Keratinocyte (primary cell): Measurements from ENCODE around the gene RGS9. TPM values are rescaled to one million over a fixed set of nuclear protein-coding genes. Genes with fewer than 3 reads are reported as not detected.

Experiments used
- DNase-seq: peaks from one replicate; pipeline ENCODE4 v3.0.0-alpha.2; 2011; ENCODE audit warnings: low read depth, missing footprints, low spot score
- FAIRE-seq: peaks from 2 replicates; lab custom pipeline; 2011; peaks lifted over from hg19 to GRCh38; lab: Jason Lieb, UNC
- H2AFZ ChIP-seq: 2 replicates; pipeline ENCODE4 v1.6.0; 2012; ENCODE audit warnings: low read length, control low read depth, inconsistent platforms; ENCODE audit not compliant: control insufficient read depth
- H3K27ac ChIP-seq: 2 replicates; pipeline ENCODE4 v1.5.1; 2011; ENCODE audit warnings: low read length; ENCODE audit not compliant: control insufficient read depth, insufficient read depth
- H3K27me3 ChIP-seq: 3 replicates; pipeline ENCODE4 v1.6.0; 2011; ENCODE audit warnings: low read length; ENCODE audit not compliant: control insufficient read depth, insufficient read depth; ENCODE audit errors: extremely low read depth
- H3K36me3 ChIP-seq, 2 experiments: 2 replicates in 1 of 2; 3 replicates in 1 of 2; pipeline ENCODE4 v1.5.1; 2011; ENCODE audit warnings: low read length in 2 of 2, mild to moderate bottlenecking in 1 of 2; ENCODE audit not compliant: control insufficient read depth in 2 of 2, insufficient read depth in 2 of 2; ENCODE audit errors: extremely low read depth in 1 of 2
- H3K4me1 ChIP-seq: 3 replicates; pipeline ENCODE4 v1.5.1; 2011; ENCODE audit warnings: low read length; ENCODE audit not compliant: control insufficient read depth, insufficient read depth; ENCODE audit errors: extremely low read depth
- H3K4me2 ChIP-seq: 3 replicates; pipeline ENCODE4 v1.6.0; 2011; ENCODE audit warnings: low read depth, low read length; ENCODE audit not compliant: control insufficient read depth, insufficient read depth; ENCODE audit errors: extremely low read depth
- H3K4me3 ChIP-seq, 3 experiments: fragments of 200-600 bp in 1 of 3; sonication (generic) in 1 of 3; 2 replicates in 2 of 3; 3 replicates in 1 of 3; pipeline ENCODE4 v1.5.1; 2011 to 2016; ENCODE audit warnings: low read length in 3 of 3, mild to moderate bottlenecking in 3 of 3, control low read depth in 2 of 3, inconsistent platforms in 1 of 3, low read depth in 1 of 3, mixed read lengths in 1 of 3, mixed run types in 1 of 3, moderate library complexity in 1 of 3; ENCODE audit not compliant: control insufficient read depth in 2 of 3, insufficient read depth in 2 of 3; ENCODE audit errors: extremely low read depth in 1 of 3
- H3K79me2 ChIP-seq: 2 replicates; pipeline ENCODE4 v1.6.0; 2012; ENCODE audit warnings: low read length; ENCODE audit not compliant: control insufficient read depth, insufficient read depth
- H3K9ac ChIP-seq: 3 replicates; pipeline ENCODE4 v1.6.0; 2011; ENCODE audit warnings: low read length; ENCODE audit not compliant: control insufficient read depth, insufficient read depth; ENCODE audit errors: extremely low read depth
- H3K9me1 ChIP-seq: 3 replicates; pipeline ENCODE4 v1.6.0; 2011; ENCODE audit warnings: low read length; ENCODE audit not compliant: control insufficient read depth, insufficient read depth; ENCODE audit errors: extremely low read depth
- H3K9me3 ChIP-seq: 2 replicates; pipeline ENCODE4 v1.5.1; 2012; ENCODE audit warnings: low read depth, low read length; ENCODE audit not compliant: control insufficient read depth
- H4K20me1 ChIP-seq: 3 replicates; pipeline ENCODE4 v1.6.0; 2011; ENCODE audit warnings: low read length; ENCODE audit not compliant: control insufficient read depth, insufficient read depth; ENCODE audit errors: extremely low read depth
- EZH2 ChIP-seq: IDR thresholded peaks from one replicate; pipeline ENCODE4 v1.6.1; 2012; ENCODE audit warnings: inconsistent platforms, mild to moderate bottlenecking, low read length, moderate library complexity
- dilution Hi-C: fragments of 300-500 bp; cut with MboI; formaldehyde crosslinking; loops from one replicate; pipeline ENCODE4 v1.7.0; 2020; ENCODE audit warnings: low sequenced_read_pairs; ENCODE audit not compliant: extremely low pct_ligation_motif_present
- polyA plus RNA-seq, 5 experiments: library from polyadenylated mRNA; depleted of rRNA in 3 of 5; stranded (reverse) in 3 of 5; stranded (forward) in 1 of 5; unstranded in 1 of 5; fragments of >200 nt; gene quantifications; 1 replicate in 1 of 5; 2 replicates in 3 of 5; 3 replicates in 1 of 5; pipeline versions ENCODE4 v1.2.1 to v1.2.3, GENCODE V29; 2011 to 2012; ENCODE audit warnings: missing spikeins in 2 of 5, low read depth in 1 of 5, low replicate concordance in 1 of 5
- TF ChIP-seq, protein P1 (sequence below), 3 experiments: IDR thresholded peaks in 1 of 3; conservative IDR thresholded peaks in 1 of 3; optimal IDR thresholded peaks in 1 of 3; 2 replicates in 2 of 3; 3 replicates in 1 of 3; pipeline versions ENCODE3 to v1.5.1; 2011; ENCODE audit warnings: low read length in 3 of 3, mild to moderate bottlenecking in 3 of 3, moderate library complexity in 2 of 3, control low read depth in 1 of 3, inconsistent platforms in 1 of 3; ENCODE audit not compliant: insufficient read depth in 2 of 3; ENCODE audit errors: extremely low read depth in 1 of 3

The RGS9 gene
- polyA plus RNA-seq, 1 donor (not counting 4 experiments of a cell fraction or from before 2014, with no cell fraction given), result 4.8 TPM

DNA sequence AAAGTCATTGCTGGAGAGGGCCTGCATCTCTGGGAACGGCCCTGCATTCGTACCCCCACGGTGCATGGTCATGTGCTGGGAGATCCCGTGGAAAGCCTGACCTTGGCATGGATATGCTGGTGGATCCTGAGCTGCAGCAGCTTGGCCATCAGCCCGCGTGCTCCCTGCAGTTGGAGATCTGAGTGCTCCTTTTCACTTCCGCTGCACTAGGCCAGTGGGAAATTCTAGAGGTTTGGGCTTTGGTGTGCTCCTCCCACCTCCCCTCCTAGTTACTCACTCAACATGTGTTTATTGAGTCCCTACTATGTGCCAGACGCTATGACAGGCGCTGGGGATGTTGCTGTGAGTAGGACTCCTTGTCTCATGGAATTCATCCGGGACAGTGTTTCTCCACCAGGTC lies 91.1 kb downstream of the RGS9 start:
- Histone ChIP-seq H3K4me3 (no peak overlapping the region), H3K27me3 (peaks cover 4% of the 10 kb centered on the region), H3K4me1 (peaks cover 2% of the 10 kb centered on the region), H3K27ac (no peak overlapping the region), H3K9me1 (no peaks in the 10 kb centered on the region), H3K79me2 (no peaks in the 10 kb centered on the region), H3K4me2 (no peak overlapping the region), H3K36me3 (no peaks in the 10 kb centered on the region), H3K9ac (no peak overlapping the region), H2AFZ (no peak overlapping the region), H4K20me1 (no peaks in the 10 kb centered on the region), H3K9me3 (no peaks in the 10 kb centered on the region)
- no peak for FAIRE-seq
- TF ChIP-seq EZH2, result no peak
- TF ChIP-seq, protein P1, sequence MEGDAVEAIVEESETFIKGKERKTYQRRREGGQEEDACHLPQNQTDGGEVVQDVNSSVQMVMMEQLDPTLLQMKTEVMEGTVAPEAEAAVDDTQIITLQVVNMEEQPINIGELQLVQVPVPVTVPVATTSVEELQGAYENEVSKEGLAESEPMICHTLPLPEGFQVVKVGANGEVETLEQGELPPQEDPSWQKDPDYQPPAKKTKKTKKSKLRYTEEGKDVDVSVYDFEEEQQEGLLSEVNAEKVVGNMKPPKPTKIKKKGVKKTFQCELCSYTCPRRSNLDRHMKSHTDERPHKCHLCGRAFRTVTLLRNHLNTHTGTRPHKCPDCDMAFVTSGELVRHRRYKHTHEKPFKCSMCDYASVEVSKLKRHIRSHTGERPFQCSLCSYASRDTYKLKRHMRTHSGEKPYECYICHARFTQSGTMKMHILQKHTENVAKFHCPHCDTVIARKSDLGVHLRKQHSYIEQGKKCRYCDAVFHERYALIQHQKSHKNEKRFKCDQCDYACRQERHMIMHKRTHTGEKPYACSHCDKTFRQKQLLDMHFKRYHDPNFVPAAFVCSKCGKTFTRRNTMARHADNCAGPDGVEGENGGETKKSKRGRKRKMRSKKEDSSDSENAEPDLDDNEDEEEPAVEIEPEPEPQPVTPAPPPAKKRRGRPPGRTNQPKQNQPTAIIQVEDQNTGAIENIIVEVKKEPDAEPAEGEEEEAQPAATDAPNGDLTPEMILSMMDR (optimal IDR thresholded peaks at IDR 0.05 in 1 of 3, IDR thresholded peaks at IDR 0.05 in 1 of 3, conservative IDR thresholded peaks at IDR 0.05 in 1 of 3; ENCODE audit: extremely low read depth in 1 of 3, insufficient read depth in 2 of 3, low read length in 3 of 3), result no peak
- dilution Hi-C loops, result no loop called here
- no peak for DNase-seq

DNA sequence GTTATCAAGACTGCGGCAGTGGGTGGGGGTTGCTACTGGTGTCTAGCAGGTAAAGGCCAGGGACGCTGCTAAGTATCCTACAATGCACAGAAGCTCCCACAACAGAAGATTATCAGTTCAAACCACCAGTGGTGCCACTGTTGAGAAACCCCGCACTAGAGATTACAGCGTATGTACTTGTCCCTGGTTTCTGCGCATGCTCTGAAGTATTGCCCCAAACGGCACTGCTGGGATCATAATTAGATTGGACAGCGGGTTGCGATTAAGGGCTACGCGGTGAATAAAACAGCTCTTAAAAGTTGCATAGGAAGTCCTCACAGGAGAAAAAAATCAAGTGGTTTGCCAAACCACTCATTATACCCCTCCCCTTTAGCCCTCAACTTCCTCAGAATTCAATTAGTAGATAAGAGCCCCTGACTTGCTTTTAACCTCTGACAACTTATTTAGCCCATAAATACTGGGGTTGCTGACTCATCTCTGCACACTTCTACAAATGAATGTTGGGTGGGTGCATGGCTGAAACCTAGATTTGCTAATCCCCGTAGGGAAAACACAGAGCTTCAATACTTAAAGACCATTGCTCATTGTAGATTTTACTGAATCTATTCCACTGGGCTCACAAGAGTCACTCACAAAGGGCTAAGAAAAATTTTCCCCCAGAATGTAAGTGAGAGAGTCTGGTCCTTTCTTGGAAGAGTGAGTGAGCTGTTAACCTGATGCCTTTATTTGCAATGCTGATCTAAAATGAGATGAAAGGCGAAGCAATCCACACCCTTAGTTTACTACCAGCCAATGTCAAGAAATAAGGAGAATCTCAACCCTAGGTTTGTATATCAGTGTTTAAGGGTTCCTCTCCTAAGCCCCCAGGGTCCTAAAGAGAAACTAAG lies 91.8 kb downstream of the RGS9 start:
- peaks cover 4% of the 10 kb centered on the region for H3K27me3 ChIP-seq
- TF ChIP-seq EZH2, result no peak
- TF ChIP-seq, protein P1 (optimal IDR thresholded peaks at IDR 0.05 in 1 of 3, IDR thresholded peaks at IDR 0.05 in 1 of 3, conservative IDR thresholded peaks at IDR 0.05 in 1 of 3; ENCODE audit: extremely low read depth in 1 of 3, insufficient read depth in 2 of 3, low read length in 3 of 3), result no peak
- no peaks in the 10 kb centered on the region for H3K9me1 ChIP-seq
- H3K36me3 ChIP-seq, result no peaks in the 10 kb centered on the region
- no peak for DNase-seq
- H3K27ac ChIP-seq, result no peak overlapping the region
- H3K4me1 ChIP-seq, result peaks cover 2% of the 10 kb centered on the region
- no peaks in the 10 kb centered on the region for H4K20me1 ChIP-seq
- H3K4me3 ChIP-seq, result no peak overlapping the region
- dilution Hi-C loops, result no loop called here
- no peaks in the 10 kb centered on the region for H3K9me3 ChIP-seq
- FAIRE-seq, result no peak
- no peaks in the 10 kb centered on the region for H3K79me2 ChIP-seq
- H3K9ac ChIP-seq, result no peak overlapping the region
- no peak overlapping the region for H2AFZ ChIP-seq
- no peak overlapping the region for H3K4me2 ChIP-seq
